ACC112 (cell line): Measurements from ENCODE around the gene TRMT2A.

Experiments used
- H2AFZ ChIP-seq: fragments of 200-600 bp; sonication (generic); one replicate; pipeline ENCODE4 v1.6.0; 2017; ENCODE audit warnings: antibody characterized with exemption, low read length; ENCODE audit not compliant: unreplicated experiment
- H3K27ac ChIP-seq: fragments of 200-600 bp; sonication (generic); 2 replicates; pipeline ENCODE4 v1.5.1; 2014; ENCODE audit warnings: low read depth, mild to moderate bottlenecking, antibody characterized with exemption, low read length, moderate library complexity
- H3K27me3 ChIP-seq: fragments of 200-600 bp; sonication (generic); 2 replicates; pipeline ENCODE4 v1.6.1; 2014; ENCODE audit warnings: mild to moderate bottlenecking, antibody characterized with exemption, low read length, moderate library complexity, mixed read lengths; ENCODE audit not compliant: insufficient read depth
- H3K36me3 ChIP-seq: fragments of 200-600 bp; sonication (generic); 2 replicates; pipeline ENCODE4 v1.6.1; 2016; ENCODE audit warnings: mild to moderate bottlenecking, antibody characterized with exemption, low read length, moderate library complexity, mixed read lengths; ENCODE audit not compliant: insufficient read depth
- H3K4me1 ChIP-seq: fragments of 200-600 bp; sonication (generic); one replicate; pipeline ENCODE4 v1.6.1; 2016; ENCODE audit warnings: low read length, mixed read lengths; ENCODE audit not compliant: insufficient read depth, unreplicated experiment, control insufficient read depth
- H3K4me3 ChIP-seq: fragments of 200-600 bp; sonication (generic); 2 replicates; pipeline ENCODE4 v1.5.1; 2014; ENCODE audit warnings: mild to moderate bottlenecking, low read depth, low read length
- H3K79me2 ChIP-seq: fragments of 200-600 bp; sonication (generic); one replicate; pipeline ENCODE4 v1.6.0; 2016; ENCODE audit warnings: low read length; ENCODE audit not compliant: control insufficient read depth, unreplicated experiment, insufficient read depth

Gene TRMT2A

DNA sequence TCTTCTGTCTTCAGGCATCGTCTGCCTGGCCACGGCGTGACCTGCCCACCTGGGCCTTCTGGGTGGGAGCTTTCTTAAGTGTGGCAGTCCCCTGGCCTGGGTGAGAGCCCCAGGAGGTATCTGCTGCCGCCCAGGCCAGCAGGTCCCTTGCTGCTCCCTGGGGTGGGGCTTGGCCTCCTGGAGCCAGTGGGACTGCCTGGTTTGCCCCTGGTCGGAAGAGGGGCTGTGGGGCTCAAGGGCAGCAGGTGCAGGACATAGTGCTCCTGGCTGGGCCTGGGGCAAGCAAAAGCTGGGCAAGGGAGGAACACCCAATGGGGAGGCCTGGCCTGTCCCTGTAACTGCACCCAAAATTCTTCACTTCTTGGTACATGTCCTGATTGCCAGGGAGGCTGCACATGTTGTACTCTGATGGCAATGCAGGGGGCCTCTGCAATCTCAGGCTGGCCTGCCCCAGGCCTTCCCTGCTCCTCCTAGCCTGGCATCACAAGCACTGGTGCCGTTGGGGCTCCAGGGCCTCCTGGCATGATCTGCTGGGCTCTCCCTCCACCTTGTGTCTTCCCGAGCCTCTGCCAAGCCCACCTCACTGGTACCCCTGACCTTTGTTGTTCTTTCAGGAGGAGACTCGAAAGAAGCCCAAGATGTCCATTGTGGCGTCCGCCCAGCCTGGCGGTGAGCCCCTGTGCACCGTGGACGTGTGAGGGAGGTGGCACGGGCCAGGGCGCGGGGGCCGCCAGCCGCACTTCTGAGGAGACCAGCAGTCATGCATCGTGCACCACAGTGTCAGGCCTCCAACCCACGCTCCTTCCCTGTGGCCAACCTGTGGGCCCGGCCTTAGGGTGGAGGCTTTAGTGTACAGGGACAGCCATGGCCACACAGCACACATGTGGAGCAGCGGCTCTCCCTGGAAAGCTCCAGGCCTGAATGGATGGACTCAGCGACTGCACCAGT lies 7.3 kb downstream of the TRMT2A start:
- Histone ChIP-seq H3K4me1 (no peaks in the 10 kb centered on the region), H3K27ac (no peak overlapping the region), H3K36me3 (no peaks in the 10 kb centered on the region), H3K79me2 (peaks cover under 1% of the 10 kb centered on the region), H3K27me3 (no peaks in the 10 kb centered on the region), H3K4me3 (no peak overlapping the region), H2AFZ (no peak overlapping the region)

DNA sequence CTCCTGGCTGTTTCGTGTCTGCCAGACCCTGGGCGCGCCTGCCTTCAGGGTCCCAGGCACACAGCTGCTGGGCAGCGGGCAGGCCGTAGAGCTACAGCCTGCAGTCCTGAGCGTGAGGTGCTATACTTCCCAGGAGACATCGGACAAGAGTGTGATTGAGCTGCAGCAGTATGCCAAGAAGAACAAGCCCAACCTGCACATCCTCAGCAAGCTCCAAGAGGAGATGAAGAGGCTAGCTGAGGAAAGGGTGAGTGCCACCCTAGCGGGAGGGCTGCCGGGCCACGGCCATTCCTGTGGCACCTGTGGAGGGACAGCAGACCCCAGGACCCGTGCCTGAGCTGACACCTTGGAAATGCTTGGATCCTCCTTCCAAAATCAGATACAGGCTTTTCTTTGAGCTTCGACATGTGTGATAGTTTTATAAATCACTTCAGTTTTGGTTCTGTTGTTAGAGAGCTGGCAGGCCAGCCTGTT lies 8.2 kb downstream of the TRMT2A start:
- H3K79me2 ChIP-seq = peaks cover 3% of the 10 kb centered on the region
- H3K4me1 ChIP-seq = no peaks in the 10 kb centered on the region
- H3K27ac ChIP-seq = no peak overlapping the region
- H3K36me3 ChIP-seq = no peaks in the 10 kb centered on the region
- H3K4me3 ChIP-seq = no peak overlapping the region
- H2AFZ ChIP-seq = no peak overlapping the region
- H3K27me3 ChIP-seq = no peaks in the 10 kb centered on the region

DNA sequence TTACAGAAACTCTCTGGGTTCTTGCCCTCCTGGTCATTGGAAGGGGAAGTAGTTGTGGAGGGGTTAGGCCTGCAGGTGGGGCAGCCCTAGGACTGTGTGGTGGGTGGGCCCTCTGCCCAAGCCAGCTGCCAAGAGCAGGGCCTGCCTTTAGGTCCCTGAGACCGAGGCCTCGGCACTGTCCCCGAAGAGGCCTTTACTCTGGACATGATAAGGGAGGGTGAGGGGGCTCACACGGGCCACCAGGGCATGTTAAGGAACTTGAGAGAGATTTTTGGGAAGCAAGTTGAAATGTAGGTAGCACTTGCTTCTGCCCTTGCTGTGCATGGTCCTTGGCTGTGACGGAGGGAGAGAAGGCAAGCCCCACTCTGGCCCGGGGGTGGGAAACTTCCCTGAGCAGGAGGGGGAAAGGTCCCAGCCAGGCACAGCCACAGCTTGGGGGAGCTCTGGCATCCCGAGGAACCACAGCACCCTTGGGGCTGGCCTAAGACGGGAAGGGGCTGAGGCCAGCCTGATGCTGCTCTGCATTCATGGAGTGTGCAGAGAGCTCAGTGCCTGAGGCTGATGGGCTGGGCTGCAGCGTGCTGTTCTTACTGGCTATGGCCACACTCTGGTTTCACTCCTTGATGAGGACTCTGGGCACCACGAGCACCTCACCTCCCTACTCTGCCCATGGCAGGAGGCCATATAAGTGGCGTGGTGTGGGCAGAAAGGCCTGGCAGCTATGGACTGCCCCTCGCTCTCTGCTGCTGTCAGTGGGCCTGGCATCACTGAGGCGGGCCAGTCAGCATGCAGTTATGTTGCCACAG lies 8.9 kb downstream of the TRMT2A start:
- Histone ChIP-seq H3K27me3 (no peaks in the 10 kb centered on the region), H3K4me3 (no peak overlapping the region), H3K4me1 (no peaks in the 10 kb centered on the region), H3K27ac (no peak overlapping the region), H3K79me2 (peaks cover 7% of the 10 kb centered on the region), H3K36me3 (no peaks in the 10 kb centered on the region), H2AFZ (no peak overlapping the region)

DNA sequence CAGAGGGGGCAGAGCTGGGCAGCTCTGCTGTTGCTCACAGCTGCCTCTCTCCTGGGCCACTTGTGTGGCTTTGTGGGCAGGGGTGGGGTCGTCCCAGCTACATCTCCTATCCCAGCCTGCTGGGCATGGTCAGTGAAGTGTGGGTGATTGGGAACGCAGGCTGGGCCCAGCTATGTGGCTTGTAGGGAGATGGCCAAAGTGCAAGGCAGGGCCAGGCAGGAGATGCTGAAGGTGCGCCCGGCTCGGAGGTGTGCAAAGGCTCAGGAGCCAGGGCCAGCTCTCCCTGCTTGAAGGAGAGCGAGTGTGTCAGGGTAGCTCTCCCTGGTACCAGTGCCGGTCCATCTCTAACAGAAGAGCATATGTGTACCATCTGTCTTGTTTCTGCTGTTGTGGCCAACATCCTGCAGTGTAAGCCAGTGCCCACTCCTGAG lies 9.5 kb downstream of the TRMT2A start:
- no peaks in the 10 kb centered on the region for H3K36me3 ChIP-seq
- no peaks in the 10 kb centered on the region for H3K4me1 ChIP-seq
- no peaks in the 10 kb centered on the region for H3K27me3 ChIP-seq
- no peak overlapping the region for H3K27ac ChIP-seq
- no peak overlapping the region for H2AFZ ChIP-seq
- no peak overlapping the region for H3K4me3 ChIP-seq
- H3K79me2 ChIP-seq = peaks cover 7% of the 10 kb centered on the region

DNA sequence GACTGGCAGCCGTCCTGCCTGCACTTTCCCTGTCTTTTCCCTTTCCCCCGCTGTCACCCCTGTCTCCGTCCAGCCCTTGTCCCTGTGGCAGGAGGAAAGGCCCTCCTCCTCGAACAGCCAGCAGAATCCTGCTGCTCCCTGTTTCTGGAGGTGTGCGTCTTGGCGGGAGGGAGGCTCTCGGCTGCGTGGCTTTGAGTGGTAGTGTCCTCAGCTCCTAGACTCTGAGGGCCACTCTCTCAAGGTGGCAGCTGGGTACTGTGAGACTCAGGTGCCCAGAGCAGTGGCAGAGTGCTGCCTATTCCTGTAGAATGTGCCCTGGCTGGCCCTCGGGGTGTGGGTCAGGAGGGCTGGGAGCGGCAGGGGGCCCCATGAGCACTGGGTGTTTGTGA lies 10.2 kb downstream of the TRMT2A start:
- Histone ChIP-seq H3K27me3 (no peaks in the 10 kb centered on the region), H3K36me3 (no peaks in the 10 kb centered on the region), H2AFZ (no peak overlapping the region), H3K4me1 (no peaks in the 10 kb centered on the region), H3K79me2 (peaks cover 7% of the 10 kb centered on the region), H3K27ac (no peak overlapping the region), H3K4me3 (no peak overlapping the region)

DNA sequence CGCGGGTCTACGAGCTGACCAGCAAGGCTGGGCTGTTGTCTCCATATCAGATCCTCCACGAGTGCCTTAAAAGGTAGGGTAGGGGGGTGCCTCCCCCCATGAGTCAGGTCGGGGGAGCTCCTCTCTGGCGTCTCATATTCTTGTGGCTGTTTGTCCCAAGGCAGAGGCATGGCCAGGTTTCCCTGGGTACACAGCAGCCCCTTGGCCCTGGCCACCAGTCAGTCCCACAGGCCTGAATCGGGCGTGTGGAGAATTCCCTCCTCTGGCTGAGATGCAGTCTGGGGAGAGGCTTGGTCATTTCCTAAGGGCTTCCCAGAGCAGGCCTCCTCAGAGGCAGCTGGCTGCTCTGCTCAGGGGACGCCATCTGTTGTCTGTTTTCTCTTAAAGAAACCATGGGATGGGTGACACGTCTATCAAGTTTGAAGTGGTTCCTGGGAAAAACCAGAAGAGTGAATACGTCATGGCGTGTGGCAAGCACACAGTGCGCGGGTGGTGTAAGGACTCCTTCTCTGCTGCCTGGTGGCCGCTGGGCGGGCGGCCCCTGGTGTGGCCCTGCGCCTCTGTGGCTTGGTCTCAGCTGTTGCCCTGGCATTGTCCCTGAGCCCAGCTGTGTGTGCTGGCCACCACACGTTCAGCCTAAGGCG lies 10.7 kb downstream of the TRMT2A start:
- Histone ChIP-seq H2AFZ (no peak overlapping the region), H3K4me3 (no peak overlapping the region), H3K79me2 (peaks cover 7% of the 10 kb centered on the region), H3K27ac (no peak overlapping the region), H3K4me1 (no peaks in the 10 kb centered on the region), H3K36me3 (no peaks in the 10 kb centered on the region), H3K27me3 (no peaks in the 10 kb centered on the region)

DNA sequence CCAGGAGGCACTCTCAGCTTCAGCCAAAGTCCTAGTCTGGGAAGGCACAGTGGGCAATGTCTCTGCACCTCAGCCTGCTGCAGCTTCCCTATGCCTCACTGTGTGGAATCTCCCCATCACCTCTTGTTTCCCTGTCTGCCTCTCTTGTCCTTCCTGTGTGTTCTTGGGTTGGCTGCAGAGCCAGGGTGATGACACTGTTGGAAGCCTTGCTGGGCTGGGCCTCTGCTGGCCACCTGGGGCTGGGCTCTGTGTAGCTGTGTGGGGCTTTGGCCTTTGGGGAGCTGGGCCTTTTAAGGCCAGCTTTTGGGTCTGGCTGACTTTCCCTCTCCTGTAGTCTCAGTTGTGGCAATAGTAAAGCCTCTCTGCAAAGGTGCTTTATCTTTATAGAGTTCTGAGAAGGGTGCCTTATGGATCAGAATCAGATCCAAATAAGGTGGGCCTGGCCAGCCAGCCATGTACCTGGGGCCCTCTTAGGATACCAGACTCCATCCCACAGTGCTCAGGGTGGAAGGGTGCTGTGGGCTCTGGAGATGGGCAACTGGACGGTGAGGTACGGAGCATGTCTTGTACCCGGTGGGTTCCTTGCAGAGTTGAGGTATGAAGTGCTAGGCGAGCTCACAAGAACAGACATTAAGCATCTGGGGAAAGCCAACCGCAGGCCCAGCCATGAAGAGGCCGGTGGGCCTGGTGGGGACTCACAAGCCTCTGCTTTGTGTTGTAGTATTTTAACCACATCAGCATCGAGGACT lies 11.4 kb downstream of the TRMT2A start:
- Histone ChIP-seq H3K36me3 (no peaks in the 10 kb centered on the region), H3K27ac (no peak overlapping the region), H3K4me3 (no peak overlapping the region), H2AFZ (no peak overlapping the region), H3K27me3 (no peaks in the 10 kb centered on the region), H3K79me2 (peaks cover 7% of the 10 kb centered on the region), H3K4me1 (no peaks in the 10 kb centered on the region)

DNA sequence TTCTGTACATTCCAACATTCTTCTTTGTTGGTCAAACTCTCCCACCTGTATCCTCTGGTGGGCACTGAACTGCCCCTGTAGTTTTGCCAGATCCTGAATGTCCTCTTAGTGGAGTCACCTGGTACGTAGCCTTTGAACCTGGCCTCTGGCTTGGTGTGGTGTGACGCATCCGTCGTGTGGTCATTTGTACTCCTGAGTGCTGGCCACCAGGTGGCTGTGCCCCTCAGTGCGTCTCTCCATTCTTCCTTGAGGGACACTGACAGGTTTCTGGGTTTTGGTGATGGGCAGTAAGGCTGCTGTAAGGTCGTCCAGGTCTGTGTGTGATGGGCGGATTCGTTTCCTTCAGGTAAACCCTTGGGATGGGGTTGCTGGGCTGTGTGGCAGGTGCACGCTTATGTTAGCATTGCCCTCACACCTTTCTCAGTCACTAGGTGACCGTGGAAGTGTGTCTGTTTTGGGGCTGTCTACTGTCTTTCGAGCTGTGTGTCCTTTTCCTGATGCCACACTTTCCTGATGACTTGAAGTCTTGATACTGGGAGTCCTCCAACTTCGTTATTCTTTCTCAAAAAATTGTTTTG lies 14.7 kb downstream of the TRMT2A start:
- Histone ChIP-seq H3K36me3 (peaks cover 4% of the 10 kb centered on the region; the same call in 1 of the 2 replicates), H2AFZ (no peak overlapping the region), H3K4me3 (no peak overlapping the region), H3K27ac (no peak overlapping the region), H3K27me3 (no peaks in the 10 kb centered on the region), H3K4me1 (no peaks in the 10 kb centered on the region), H3K79me2 (peaks cover 7% of the 10 kb centered on the region)

DNA sequence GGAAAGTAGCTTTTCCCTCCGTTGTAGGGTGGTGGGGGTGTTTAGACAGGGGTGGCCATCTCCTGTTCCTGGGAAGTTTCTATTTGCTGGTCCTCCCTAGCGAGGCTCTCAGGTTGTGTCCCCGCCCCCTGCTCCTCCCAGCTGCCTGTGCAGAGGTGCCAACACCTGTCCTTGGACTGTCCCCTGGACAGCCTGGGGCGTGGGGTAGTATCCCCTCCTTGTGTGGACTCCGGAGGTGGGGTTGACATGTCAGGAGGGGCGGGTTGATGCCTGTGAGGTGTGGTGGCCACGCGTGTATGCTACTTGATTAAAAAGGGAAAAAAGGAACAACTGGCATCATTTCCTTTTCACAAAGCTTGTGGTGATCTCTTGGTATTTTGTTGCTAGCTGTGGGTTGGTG lies 15.4 kb downstream of the TRMT2A start:
- no peaks in the 10 kb centered on the region for H3K4me1 ChIP-seq
- H3K4me3 ChIP-seq = no peak overlapping the region
- H3K27ac ChIP-seq = no peak overlapping the region
- H3K27me3 ChIP-seq = no peaks in the 10 kb centered on the region
- H3K36me3 ChIP-seq = peaks cover 11% of the 10 kb centered on the region
- peaks cover 10% of the 10 kb centered on the region for H3K79me2 ChIP-seq
- no peak overlapping the region for H2AFZ ChIP-seq
